ENCODE data around the gene TCEAL5. TPM values are rescaled to one million over a fixed set of nuclear protein-coding genes. Genes with fewer than 3 reads are reported as not detected.
"Not testable (repeated sequence)": the region's sequence is repeated elsewhere in the genome, so short reads cannot be mapped to it uniquely, and the experiment has no call there.

TCEAL5 gene
- total RNA-seq, 1 donor from 2014 or later = 0.67 TPM

DNA sequence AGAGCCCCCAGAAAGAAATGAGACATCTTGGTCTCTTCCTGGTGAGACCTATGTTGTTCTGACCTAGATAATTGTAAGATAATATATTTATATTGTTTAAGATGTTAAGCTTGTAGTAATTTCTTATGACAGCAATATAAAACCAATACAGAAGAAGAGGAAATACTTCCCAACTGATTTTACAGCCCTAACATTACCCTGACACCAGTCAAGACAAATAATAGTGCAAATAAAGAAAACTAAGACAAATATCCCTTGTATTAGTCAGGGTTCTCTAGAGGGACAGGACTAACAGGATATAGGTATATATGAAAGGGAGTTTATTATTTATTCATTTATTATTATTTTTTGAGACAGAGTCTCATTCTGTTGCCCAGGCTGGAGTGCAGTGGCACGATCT, 40.3 kb downstream of the TCEAL5 start:
- intact Hi-C loops (cut with DNase I) = no loop called here
- no peak for DNase-seq (ENCODE audit: low spot score)

DNA sequence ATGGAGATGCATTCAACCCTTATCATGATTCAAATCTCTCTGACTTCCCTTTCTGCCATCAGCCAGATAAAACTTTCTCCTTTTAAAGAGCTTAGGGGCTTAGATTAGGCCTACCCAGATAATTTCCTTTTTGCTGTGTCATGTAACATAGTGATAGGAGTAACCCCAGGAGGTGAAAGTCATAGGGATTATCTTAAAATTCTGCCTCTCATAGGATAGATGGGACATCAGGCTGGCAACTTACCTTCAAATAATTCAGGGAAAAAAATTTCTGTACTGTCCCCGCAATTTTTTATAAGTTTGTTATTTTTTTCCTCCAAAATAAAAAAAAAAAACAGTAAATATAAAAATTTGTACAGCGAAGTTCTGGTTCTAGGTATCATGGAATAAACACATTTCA, 40.9 kb downstream of the TCEAL5 start:
- intact Hi-C loops (cut with DNase I); DNase-seq (ENCODE audit: low spot score): not testable (repeated sequence)

DNA sequence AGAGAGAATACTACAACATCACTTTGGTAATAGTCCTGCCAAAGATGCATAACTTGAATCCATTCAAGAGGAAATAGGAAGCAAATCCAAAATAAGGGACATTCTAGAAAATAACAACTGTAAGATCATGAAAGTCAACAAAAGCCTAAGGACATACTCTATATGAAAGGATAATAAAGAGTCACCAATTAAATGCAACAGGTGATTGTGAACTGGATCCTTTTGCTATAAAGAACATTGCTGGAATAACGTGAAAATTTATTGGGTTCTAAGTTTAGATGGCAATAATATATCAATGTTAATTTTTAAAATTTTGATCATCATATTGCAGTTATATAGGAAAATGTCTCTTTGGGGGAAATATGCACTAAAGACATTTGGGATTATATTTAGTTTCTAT, 41.7 kb downstream of the TCEAL5 start:
- no peak for DNase-seq (ENCODE audit: low spot score)
- intact Hi-C loops (cut with DNase I) = no loop called here

DNA sequence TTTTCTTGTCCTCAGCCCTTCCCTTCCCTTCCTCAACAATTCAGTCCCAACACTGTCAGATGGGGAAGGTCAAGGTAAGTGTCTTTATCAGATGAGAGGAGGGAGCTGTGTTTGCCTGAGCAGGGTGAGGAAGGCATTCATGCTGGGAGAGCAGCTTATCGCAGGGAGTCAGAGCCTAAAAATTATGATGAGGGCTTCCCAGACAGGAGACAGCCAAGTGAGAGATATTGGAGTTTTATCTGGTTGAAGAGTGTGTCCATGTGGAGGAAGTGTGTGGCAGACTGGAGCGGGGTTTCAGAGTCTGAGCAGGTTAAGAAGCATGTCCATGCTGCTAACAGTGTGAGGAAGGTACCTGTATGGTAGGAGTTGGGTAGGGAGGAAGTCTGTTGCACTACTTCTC, 43.3 kb downstream of the TCEAL5 start:
- intact Hi-C loops (cut with DNase I) = no loop called here
- DNase-seq (ENCODE audit: low spot score) = no peak

DNA sequence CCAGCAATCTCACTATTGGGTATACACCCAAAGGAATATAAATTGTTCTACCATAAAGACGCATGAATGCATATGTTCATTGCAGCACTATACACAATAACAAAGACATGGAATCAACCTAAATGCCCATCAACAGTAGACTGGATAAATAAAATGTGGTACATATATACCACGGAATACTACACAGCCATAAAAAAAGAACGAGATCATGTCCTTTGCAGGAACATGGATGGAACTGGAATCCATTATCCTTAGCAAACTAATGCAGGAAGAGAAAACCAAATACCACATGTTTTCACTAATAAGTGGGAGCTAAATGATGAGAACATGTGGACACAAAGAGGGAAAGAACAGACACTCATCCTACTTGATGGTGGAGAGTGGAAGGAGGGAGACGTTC, 50.6 kb downstream of the TCEAL5 start:
- intact Hi-C loops (cut with DNase I); DNase-seq (ENCODE audit: low spot score): not testable (repeated sequence)

Other genes with a start within 250 kb of the TCEAL5 start
- gene BEX1, start 212.6 kb downstream of the TCEAL5 start, total RNA-seq = 4.1 TPM
- gene NXF3, start 183.6 kb downstream of the TCEAL5 start, total RNA-seq = 0.19 TPM
- gene BEX4, start 61.6 kb downstream of the TCEAL5 start, total RNA-seq = 34.3 TPM
- 51.6 TPM for gene TCEAL8, start 21.6 kb downstream of the TCEAL5 start, total RNA-seq
- gene BEX2, start 34.2 kb upstream of the TCEAL5 start, total RNA-seq = 1.5 TPM
- gene TCEAL7, start 53.5 kb upstream of the TCEAL5 start, total RNA-seq = 6.4 TPM
- gene TCEAL9, start 79.8 kb upstream of the TCEAL5 start, total RNA-seq = 28.6 TPM
- 80.2 TPM for gene BEX3, start 99.8 kb upstream of the TCEAL5 start, total RNA-seq
- gene RAB40A, start 242.7 kb upstream of the TCEAL5 start, total RNA-seq = 0.32 TPM